Ishikawa (cell line): Measurements from ENCODE around the gene CRAMP1.

ENCODE experiments used
- CEBPB ChIP-seq: IDR thresholded peaks from 2 replicates; pipeline ENCODE4 v1.6.1; 2012
- CREB1 ChIP-seq: IDR thresholded peaks from 2 replicates; pipeline ENCODE4 v1.6.1; 2012; ENCODE audit warnings: low read depth
- EGR1 ChIP-seq: IDR thresholded peaks from 2 replicates; pipeline ENCODE4 v1.6.1; 2012
- EP300 ChIP-seq: IDR thresholded peaks from 2 replicates; pipeline ENCODE4 v1.6.1; 2012; ENCODE audit warnings: borderline replicate concordance
- FOXM1 ChIP-seq: IDR thresholded peaks from 2 replicates; pipeline ENCODE4 v1.6.1; 2012; ENCODE audit warnings: low read depth, borderline replicate concordance
- MAX ChIP-seq: IDR thresholded peaks from 2 replicates; pipeline ENCODE4 v1.6.1; 2012
- NFIC ChIP-seq: IDR thresholded peaks from 2 replicates; pipeline ENCODE4 v1.6.1; 2012
- RAD21 ChIP-seq: IDR thresholded peaks from 2 replicates; pipeline ENCODE4 v1.6.1; 2012; ENCODE audit warnings: low read depth
- REST ChIP-seq: IDR thresholded peaks from 2 replicates; pipeline ENCODE4 v1.6.1; 2012; ENCODE audit warnings: low read depth, mild to moderate bottlenecking
- TAF1 ChIP-seq: IDR thresholded peaks from 2 replicates; pipeline ENCODE4 v1.6.1; 2012; ENCODE audit warnings: low read depth, mild to moderate bottlenecking
- TCF12 ChIP-seq: IDR thresholded peaks from 2 replicates; pipeline ENCODE4 v1.6.1; 2012; ENCODE audit warnings: low read depth
- TEAD4 ChIP-seq: IDR thresholded peaks from 2 replicates; pipeline ENCODE4 v1.6.1; 2012
- USF1 ChIP-seq: IDR thresholded peaks from 2 replicates; pipeline ENCODE4 v1.6.1; 2012
- YY1 ChIP-seq: IDR thresholded peaks from 2 replicates; pipeline ENCODE4 v1.6.1; 2012; ENCODE audit warnings: low read depth
- ZBTB7A ChIP-seq: IDR thresholded peaks from 2 replicates; pipeline ENCODE4 v1.6.1; 2012; ENCODE audit warnings: low read depth

CRAMP1 gene

GRCh38 chr16:1645914-1646525 lies 33.9 kb downstream of the CRAMP1 start:
- TF ChIP-seq RAD21 (no peak), TEAD4 (no peak), MAX (no peak), TCF12 (no peak), YY1 (no peak), CREB1 (no peak), USF1 (no peak), EP300 (no peak)

- TF ChIP-seq TCF12, result no peak
- TF ChIP-seq TEAD4, result no peak
- no peak for TF ChIP-seq YY1
- no peak for TF ChIP-seq MAX
- no peak for TF ChIP-seq ZBTB7A
- TF ChIP-seq USF1, result no peak
- TF ChIP-seq CREB1, result no peak
- no peak for TF ChIP-seq EGR1
- TF ChIP-seq EP300, result no peak
- TF ChIP-seq FOXM1, result no peak
- TF ChIP-seq TAF1, result no peak
- TF ChIP-seq REST, result no peak
These were observed 35.7 kb downstream of the CRAMP1 start for GRCh38 chr16:1647856-1648255.

GRCh38 chr16:1650131-1650530 lies 38.0 kb downstream of the CRAMP1 start:
- no peak for TF ChIP-seq CREB1
- no peak for TF ChIP-seq RAD21

GRCh38 chr16:1651094-1651973 lies 39.2 kb downstream of the CRAMP1 start:
- TF ChIP-seq TEAD4, result no peak
- no peak for TF ChIP-seq ZBTB7A
- TF ChIP-seq TAF1, result no peak
- no peak for TF ChIP-seq CEBPB
- TF ChIP-seq EP300, result no peak
- no peak for TF ChIP-seq USF1
- TF ChIP-seq YY1, result no peak
- no peak for TF ChIP-seq FOXM1
- no peak for TF ChIP-seq REST
- TF ChIP-seq MAX, result no peak
- no peak for TF ChIP-seq TCF12

- TF ChIP-seq TCF12, result no peak
These were observed 39.8 kb downstream of the CRAMP1 start for GRCh38 chr16:1651974-1652312.

GRCh38 chr16:1653023-1653422 lies 40.9 kb downstream of the CRAMP1 start:
- TF ChIP-seq NFIC, result no peak
- no peak for TF ChIP-seq RAD21
- TF ChIP-seq EP300, result no peak
- TF ChIP-seq ZBTB7A, result no peak
- no peak for TF ChIP-seq TEAD4
- TF ChIP-seq MAX, result no peak
